ENCODE results near the gene SIT1.
"Not testable (repeated sequence)": the region's sequence is repeated elsewhere in the genome, so short reads cannot be mapped to it uniquely, and the experiment has no call there.

SIT1 gene

GRCh38 chr9:35635730-35636129, 15.0 kb downstream of the SIT1 start:
- no peak for DNase-seq

GRCh38 chr9:35629597-35629996, 21.1 kb downstream of the SIT1 start:
- no peak for DNase-seq

DNA sequence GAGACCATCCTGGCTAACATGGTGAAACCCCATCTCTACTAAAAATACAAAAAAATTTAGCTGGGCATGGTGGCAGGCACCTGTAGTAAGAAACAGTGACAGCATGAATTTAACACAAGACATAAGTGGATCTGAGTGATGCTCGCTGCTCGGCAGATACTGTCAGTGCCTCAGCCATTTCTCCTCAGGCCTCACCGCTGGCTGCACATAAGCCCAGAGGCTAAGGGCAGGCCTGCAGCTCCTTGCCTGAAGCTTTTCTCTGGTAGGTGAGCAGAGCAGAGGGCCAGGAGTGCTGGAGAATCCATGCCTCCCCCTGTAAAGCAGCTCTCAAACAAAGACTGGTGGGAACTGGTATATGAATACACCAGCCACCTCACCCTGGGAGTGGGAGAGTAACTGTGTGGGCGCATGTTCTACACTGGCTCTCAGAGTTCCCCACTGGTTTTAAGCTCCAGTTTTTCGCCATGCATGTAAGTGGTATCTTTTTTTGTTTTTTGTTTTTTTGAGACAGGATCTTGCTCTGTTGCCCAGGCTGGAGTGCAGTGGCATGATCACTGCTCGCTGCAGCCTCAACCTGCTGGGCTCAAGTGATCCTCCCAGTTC, 22.2 kb downstream of the SIT1 start:
- DNase-seq: no peak

DNA sequence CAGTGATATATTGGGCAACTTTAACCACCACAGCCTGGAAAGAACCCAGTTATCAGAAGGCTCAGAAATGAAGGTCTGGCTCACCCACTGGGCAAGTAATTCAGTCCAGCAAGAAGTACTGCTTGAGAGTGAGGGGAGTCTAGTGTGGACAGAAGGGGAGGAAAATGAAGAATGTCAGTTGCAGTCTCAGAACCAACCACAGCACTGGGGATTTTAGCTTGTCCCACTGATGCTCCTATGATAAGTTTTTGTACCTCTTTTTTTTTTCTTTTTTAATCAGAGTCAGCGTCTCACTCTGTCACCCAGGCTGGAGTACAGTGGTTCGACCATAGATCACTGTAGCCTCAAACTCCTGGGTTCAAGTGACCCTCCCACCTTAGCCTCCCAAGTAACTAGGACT, 23.2 kb downstream of the SIT1 start:
- no peak for DNase-seq

GRCh38 chr9:35619800-35620158, 31.0 kb downstream of the SIT1 start:
- DNase-seq: no peak

DNA sequence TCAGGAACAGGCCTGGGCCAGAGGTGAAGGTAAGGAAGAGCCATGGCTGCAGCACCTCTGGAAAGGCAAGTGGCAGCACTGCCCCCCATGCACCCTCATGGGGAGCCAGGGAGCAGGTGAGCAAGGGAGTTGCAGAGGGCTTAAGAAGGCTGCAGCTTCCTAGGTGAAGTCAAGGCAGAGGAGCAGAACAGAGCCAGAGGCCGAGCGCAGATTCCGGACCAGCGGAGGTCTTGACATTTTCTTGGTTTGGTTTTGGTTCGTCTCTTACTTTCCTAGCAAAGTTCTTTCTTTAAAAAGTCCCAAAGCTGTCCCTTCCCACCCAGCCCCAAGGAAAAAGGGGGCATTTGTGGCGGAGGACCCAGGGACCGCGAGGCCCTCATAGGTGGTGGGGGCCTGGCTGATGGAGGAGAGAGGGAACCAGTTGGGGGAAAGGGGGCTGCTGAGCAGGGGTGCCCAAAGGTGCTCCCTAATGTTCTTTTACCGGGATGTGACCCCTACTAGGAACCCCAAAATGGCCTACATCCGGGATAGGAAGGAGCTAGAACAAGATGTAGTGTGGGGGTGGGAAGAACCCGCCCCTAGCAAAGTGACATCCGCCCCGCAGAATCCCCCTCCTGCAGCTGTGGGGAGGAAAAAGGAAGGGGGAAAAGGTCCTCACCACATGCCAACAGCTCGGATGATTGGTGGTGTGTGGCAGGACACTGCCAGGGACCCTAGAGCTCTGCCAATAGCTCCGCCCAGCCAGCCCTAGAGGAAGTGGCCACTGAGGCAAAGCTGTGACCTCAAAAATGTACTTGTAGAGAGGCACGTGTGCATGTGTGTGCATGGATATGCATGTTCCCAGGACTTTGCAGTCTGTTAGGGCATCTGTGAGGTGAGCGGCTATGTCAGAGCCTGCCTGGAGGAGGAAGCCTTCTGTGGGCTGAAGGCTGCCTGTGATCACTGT, 31.6 kb downstream of the SIT1 start:
- peak; percentile 79 for DNase-seq

- DNase-seq: peak; percentile 59
Observed at GRCh38 chr9:35618325-35618727, 32.4 kb downstream of the SIT1 start, which contains the start of gene CD72. Gene CD72 (minus strand): TSS chr9:35618413. CDS start chr9:35618303, 110 bp downstream.

DNA sequence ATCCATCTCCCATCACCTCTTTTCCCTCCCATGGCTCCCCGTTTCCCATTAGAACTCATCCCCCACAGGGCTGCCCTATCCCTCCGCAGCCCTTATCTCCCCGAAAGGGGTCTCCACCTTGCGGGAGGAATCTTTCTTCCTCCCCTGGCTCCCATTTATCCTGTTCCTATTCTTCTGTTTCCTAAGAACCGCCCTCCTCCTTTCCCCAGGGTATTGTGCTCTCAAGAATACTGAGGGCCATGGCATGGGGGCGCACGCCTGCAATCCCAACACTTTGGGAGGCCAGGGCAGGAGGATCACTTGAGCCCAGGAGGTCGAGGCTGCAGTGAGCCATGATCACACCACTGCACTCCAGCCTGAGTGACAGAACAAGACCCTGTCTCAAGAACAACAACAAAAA, 33.2 kb downstream of the SIT1 start:
- no peak for DNase-seq

GRCh38 chr9:35616681-35617459, 33.9 kb downstream of the SIT1 start:
- peak; percentile 74 for DNase-seq

- no peak for DNase-seq
Observed at GRCh38 chr9:35615981-35616680, 34.6 kb downstream of the SIT1 start.

DNA sequence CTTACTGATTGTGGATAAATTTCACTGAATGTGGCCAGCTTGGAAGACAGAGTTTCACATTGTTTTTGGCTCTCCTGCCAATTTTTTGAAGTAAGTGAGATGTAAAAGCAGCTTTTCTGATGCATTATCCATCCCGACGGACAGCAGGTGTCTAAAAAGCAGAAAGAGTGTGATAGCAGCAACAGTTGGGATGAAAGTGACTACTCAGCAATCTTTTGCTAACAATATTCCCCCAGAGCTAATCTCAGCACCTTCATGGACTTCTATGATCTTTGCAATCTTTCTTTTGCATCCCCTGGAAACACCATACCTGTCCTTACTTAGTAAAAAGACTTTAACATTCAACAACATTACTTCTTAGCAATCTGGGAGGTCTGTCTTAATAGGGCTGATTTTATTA, 37.9 kb downstream of the SIT1 start:
- no peak for DNase-seq

DNA sequence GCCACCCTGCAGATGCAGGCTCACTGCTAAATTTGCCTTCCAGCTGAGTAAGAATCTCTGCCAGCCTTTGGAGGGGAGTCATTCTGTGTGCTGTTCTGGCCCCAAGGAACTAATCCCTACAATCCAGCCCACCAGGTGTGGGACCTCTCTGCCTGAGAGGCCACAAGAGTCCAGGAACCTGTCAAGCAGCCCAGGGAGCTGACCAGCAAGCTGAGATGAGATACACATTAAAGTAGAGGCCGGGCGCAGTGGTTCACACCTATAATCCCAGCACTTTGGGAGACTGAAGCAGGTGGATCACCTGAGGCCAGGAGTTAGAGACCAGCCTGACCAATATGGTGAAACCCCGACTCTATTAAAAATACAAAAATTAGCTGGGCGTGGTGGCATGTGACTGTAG, 38.7 kb downstream of the SIT1 start:
- DNase-seq: not testable (repeated sequence)

DNA sequence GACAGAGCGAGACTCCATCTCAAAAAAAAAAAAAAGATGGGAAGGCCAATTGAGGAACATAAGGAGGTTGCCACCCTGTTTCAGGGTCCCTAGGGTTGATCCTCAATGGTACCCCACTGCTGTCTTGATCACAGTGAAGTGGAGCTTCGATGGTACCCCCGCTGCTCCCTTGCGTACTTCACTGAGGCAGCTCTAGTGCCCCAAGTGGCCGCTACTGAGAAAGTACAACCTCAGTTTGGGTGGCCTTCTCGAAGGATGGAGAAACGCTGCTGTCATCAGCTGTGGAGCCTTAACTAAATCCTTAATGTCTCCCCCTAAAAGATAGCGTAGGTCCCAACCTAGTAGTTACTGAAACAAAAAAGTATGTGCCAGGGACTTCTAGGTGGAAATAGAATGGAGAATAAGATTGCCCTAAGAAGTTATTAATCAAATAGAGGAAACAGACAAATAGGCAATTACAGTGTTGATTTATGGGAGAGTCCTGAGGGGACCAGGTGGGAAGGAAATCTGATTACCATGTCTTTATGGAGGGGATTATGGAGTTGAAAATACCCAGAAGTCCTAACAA, 39.4 kb downstream of the SIT1 start:
- peak; percentile 79 for DNase-seq

GRCh38 chr9:35609820-35610163, 40.9 kb downstream of the SIT1 start:
- no peak for DNase-seq

GRCh38 chr9:35609001-35609819, 41.5 kb downstream of the SIT1 start:
- DNase-seq: no peak

GRCh38 chr9:35608221-35608620, 42.5 kb downstream of the SIT1 start:
- DNase-seq: no peak

GRCh38 chr9:35606726-35607125, 44.0 kb downstream of the SIT1 start:
- no peak for DNase-seq

DNA sequence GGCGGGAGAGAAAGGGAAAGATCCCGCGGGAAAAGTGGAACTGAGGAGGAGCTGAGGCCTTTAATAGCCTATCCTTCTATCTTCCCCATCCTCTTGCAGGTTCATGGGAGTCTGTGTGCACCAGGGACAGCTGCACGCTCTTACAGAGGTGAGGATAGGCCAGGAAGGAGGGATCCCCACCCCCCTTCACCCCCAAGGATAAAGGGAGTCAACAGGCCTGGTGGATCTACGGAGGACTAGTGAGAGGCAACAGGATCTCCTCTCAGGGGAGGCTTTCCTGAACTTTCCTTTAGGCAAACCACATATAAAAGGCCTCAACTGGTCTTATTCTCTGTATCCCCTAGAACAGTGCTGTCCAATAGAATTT, 44.6 kb downstream of the SIT1 start:
- DNase-seq: no peak

GRCh38 chr9:35605351-35606137, 45.2 kb downstream of the SIT1 start:
- peak; percentile 43 for DNase-seq

- DNase-seq: peak; percentile 85
Observed at GRCh38 chr9:35604578-35605350, 46.0 kb downstream of the SIT1 start, which contains the start of gene TESK1. Gene TESK1 (plus strand): TSS chr9:35605262. CDS start chr9:35605620, 358 bp downstream.
